Neutrophil (primary cell): ENCODE data around the gene NUP107.
"Not testable (repeated sequence)": the region's sequence is repeated elsewhere in the genome, so short reads cannot be mapped to it uniquely, and the experiment has no call there.

Source experiments
- H3K27ac ChIP-seq: fragments of 200-600 bp; sonication (generic); 2 replicates; pipeline ENCODE4 v1.5.1; 2016; ENCODE audit warnings: mild to moderate bottlenecking, moderate library complexity
- H3K27me3 ChIP-seq: fragments of 200-600 bp; sonication (generic); 2 replicates; pipeline ENCODE4 v1.6.0; 2016; ENCODE audit warnings: mild to moderate bottlenecking
- H3K36me3 ChIP-seq: fragments of 200-600 bp; sonication (generic); 2 replicates; pipeline ENCODE4 v1.5.1; 2017
- H3K4me1 ChIP-seq, 2 experiments: fragments of 200-600 bp in 1 of 2; sonication (generic) in 1 of 2; 1 replicate in 1 of 2; 2 replicates in 1 of 2; pipeline versions ENCODE4 v1.5.1 to v1.6.1; 2013 to 2016; ENCODE audit warnings: low read depth in 1 of 2, low read length in 1 of 2, mild to moderate bottlenecking in 1 of 2, moderate library complexity in 1 of 2; ENCODE audit not compliant: control insufficient read depth in 1 of 2, insufficient read depth in 1 of 2
- H3K4me3 ChIP-seq, 2 experiments: fragments of 200-600 bp in 1 of 2; sonication (generic) in 1 of 2; 1 replicate in 1 of 2; 2 replicates in 1 of 2; pipeline ENCODE4 v1.5.1; 2013 to 2016; ENCODE audit warnings: low read depth in 1 of 2, low read length in 1 of 2, mild to moderate bottlenecking in 1 of 2, moderate library complexity in 1 of 2
- H3K9me3 ChIP-seq: fragments of 200-600 bp; sonication (generic); 2 replicates; pipeline ENCODE4 v1.5.1; 2016
- TF ChIP-seq, protein P1 (sequence below): fragments of 200-600 bp; sonication (generic); IDR thresholded peaks from 2 replicates; pipeline ENCODE4 v1.5.1; 2016; ENCODE audit warnings: antibody characterized with exemption

Gene NUP107

DNA sequence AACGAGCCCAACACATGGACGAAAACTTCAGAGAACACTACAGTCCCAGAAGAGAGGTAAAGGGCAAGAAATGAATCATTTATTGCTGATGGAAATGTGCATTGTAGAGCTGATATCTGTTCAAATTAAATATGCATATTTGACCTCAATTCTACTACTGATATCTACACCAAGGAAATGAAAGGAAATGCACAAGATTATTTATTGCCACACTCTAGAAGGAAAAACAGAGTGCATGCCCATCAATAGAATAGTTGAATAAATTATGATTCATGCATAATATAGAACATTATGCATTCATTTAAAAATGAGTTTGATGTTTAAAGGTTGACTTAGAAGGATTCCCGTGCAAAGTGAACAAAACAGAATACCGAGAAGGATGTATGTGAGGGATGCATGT lies 15.6 kb upstream of the NUP107 start:
- Histone ChIP-seq H3K27ac (no peak overlapping the region), H3K36me3 (no peaks in the 10 kb centered on the region), H3K27me3 (no peaks in the 10 kb centered on the region), H3K9me3 (no peaks in the 10 kb centered on the region), H3K4me3 (no peak overlapping the region), H3K4me1 (no peaks in the 10 kb centered on the region)
- TF ChIP-seq, protein P1, sequence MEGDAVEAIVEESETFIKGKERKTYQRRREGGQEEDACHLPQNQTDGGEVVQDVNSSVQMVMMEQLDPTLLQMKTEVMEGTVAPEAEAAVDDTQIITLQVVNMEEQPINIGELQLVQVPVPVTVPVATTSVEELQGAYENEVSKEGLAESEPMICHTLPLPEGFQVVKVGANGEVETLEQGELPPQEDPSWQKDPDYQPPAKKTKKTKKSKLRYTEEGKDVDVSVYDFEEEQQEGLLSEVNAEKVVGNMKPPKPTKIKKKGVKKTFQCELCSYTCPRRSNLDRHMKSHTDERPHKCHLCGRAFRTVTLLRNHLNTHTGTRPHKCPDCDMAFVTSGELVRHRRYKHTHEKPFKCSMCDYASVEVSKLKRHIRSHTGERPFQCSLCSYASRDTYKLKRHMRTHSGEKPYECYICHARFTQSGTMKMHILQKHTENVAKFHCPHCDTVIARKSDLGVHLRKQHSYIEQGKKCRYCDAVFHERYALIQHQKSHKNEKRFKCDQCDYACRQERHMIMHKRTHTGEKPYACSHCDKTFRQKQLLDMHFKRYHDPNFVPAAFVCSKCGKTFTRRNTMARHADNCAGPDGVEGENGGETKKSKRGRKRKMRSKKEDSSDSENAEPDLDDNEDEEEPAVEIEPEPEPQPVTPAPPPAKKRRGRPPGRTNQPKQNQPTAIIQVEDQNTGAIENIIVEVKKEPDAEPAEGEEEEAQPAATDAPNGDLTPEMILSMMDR = no peak

DNA sequence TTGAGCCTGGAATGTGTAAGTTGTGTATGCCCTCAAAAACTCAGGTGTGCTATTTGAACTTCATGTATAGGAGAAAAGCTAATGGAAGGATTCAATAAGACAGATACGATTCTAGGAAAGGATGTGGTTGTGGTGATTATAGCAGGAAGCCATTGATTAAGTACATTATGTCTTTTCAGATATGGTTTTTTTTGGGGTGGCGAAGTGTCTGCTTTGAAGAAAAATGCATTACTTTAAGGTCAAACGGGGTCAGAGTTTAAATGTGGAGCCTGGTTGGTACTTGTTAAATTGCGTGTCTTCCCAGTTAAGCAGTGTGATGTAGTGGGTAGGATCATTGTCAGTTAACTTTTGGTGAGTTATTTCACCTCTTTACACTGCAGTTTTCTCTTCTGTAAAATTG lies 13.0 kb upstream of the NUP107 start:
- Histone ChIP-seq H3K9me3 (no peaks in the 10 kb centered on the region), H3K27me3 (no peaks in the 10 kb centered on the region), H3K4me3 (no peak overlapping the region), H3K36me3 (no peaks in the 10 kb centered on the region), H3K4me1 (no peaks in the 10 kb centered on the region), H3K27ac (no peak overlapping the region)
- TF ChIP-seq, protein P1 = no peak

DNA sequence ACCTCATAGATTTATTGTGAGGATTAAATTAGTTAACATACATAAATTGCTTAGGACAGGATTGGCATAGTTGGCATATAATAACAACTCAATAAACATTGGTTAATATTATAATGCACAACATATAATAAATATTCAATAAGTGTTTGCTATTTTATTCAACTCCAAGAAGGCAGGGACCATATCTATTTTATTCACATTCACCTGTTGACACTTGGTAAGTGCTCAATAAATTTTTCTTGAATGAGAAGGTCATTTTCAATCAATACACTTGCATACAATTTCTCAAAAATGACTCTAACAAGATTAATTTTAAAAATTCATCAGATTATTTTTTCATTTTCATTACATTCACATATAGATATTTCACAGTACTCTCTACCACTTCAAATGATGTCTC lies 12.4 kb upstream of the NUP107 start:
- Histone ChIP-seq H3K27me3 (no peaks in the 10 kb centered on the region), H3K4me3 (no peak overlapping the region), H3K9me3 (no peaks in the 10 kb centered on the region), H3K36me3 (no peaks in the 10 kb centered on the region), H3K27ac (no peak overlapping the region), H3K4me1 (no peaks in the 10 kb centered on the region)
- TF ChIP-seq, protein P1 = no peak

DNA sequence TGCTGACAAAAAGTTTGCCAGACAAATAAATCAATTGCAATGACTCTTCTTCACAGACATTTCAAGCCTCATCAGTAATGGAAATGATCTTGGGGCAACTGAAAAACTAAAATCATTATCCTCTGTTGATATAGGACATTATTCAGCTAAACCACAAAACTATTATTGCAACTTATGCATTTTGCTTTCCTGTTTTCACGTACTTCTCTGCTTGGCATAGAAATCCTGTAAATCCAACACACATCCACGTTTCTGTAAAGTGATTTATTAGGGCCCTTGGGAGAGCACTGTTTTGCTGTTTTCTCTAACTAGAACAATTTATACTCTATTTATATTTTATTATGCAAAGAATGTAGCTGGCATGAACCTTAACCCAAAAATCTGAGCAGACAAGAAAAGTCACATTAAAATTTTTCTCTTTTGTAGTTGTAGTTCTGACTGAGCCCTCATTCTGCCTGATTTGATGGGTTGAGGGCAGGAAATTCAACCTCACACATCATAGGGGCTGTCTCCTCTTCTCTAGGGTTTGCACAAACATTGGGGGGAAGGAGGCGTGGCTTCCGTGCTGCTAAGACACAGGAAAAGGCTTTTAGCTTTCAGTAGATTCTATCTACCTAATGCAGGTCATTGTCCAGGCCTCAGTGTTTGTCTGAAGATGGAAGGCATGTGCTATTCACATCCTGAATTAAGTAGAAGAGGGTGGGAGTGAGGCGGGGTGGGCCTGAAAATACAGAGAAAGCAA lies 11.5 kb upstream of the NUP107 start:
- Histone ChIP-seq H3K27me3 (no peaks in the 10 kb centered on the region), H3K9me3 (no peaks in the 10 kb centered on the region), H3K4me1 (no peaks in the 10 kb centered on the region), H3K27ac (no peak overlapping the region), H3K4me3 (no peak overlapping the region), H3K36me3 (no peaks in the 10 kb centered on the region)
- TF ChIP-seq, protein P1 = no peak

DNA sequence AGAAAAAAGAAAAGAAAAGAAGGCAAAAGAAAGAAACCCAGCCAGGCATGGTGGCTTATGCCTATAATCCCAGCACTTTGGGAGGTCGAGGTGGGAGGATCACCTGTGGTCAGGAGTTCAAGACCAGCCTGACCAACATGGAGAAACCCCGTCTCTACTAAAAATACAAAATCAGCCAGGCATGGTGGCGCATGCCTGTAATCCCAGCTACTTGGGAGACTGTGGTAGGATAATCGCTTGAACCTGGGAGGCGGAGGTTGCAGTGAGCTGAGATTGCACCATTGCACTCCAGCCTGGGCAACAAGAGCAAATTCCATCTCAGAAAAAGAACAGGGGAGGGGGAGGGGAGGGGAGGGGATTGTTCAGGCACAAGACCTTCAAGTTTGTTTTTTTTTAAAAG lies 9.9 kb upstream of the NUP107 start:
- not testable (repeated sequence) for H3K4me1 ChIP-seq, H3K27me3 ChIP-seq, H3K27ac ChIP-seq, H3K4me3 ChIP-seq, H3K36me3 ChIP-seq, H3K9me3 ChIP-seq

DNA sequence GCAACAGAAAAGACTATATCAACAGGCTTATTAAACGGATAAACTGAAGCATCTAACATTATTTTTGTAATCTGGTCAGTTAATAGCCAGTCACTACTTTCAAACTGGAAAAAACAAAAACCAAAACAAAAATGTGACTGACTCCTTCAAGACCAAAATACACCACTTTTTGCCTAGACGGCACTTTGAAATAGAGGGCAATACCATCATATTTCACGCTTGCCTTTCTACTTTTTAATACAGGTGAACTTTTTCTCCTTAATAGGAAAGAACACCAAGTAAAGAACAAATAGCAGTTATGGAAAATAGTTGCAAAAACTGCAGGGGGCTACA lies 550 bp upstream of the NUP107 start:
- Histone ChIP-seq H3K27me3 (no peaks in the 10 kb centered on the region), H3K36me3 (peaks cover 4% of the 10 kb centered on the region), H3K27ac (peak overlapping the region; percentile 69), H3K9me3 (no peaks in the 10 kb centered on the region), H3K4me1 (peaks cover 14 to 18% of the 10 kb centered on the region in 2 experiments), H3K4me3 (peak overlapping the region; percentile 82 to 99)
- TF ChIP-seq, protein P1 = no peak
